ENCODE data around the gene THBS2.

Gene THBS2

GRCh38 chr6:169221264-169221663 is 32.4 kb downstream of the THBS2 start (continued):
- TF ChIP-seq ZFP3 (CRISPR knock-in tag; IDR thresholded peaks at IDR 0.05) (no peak), ZNF8 (CRISPR knock-in tag; IDR thresholded peaks at IDR 0.05) (no peak), CSRNP3 (CRISPR knock-in tag; IDR thresholded peaks at IDR 0.05) (no peak), TOX (CRISPR knock-in tag; IDR thresholded peaks at IDR 0.05; ENCODE audit: borderline replicate concordance) (no peak), BACH2 (CRISPR knock-in tag; IDR thresholded peaks at IDR 0.05; ENCODE audit: borderline replicate concordance) (no peak)

- no peak for ATAC-seq
These were observed 33.3 kb downstream of the THBS2 start for GRCh38 chr6:169220068-169220964.

More at GRCh38 chr6:169220068-169220964, 33.3 kb downstream of the THBS2 start:
- no peak for TF ChIP-seq ZFP30 (CRISPR knock-in tag; IDR thresholded peaks at IDR 0.05)
- no peak for TF ChIP-seq OSR1 (CRISPR knock-in tag; IDR thresholded peaks at IDR 0.05)
- no peak for TF ChIP-seq TOX (CRISPR knock-in tag; IDR thresholded peaks at IDR 0.05; ENCODE audit: borderline replicate concordance)
- TF ChIP-seq GLIS3 (CRISPR knock-in tag; IDR thresholded peaks at IDR 0.05), result no peak
- TF ChIP-seq ZFP3 (CRISPR knock-in tag; IDR thresholded peaks at IDR 0.05), result no peak
- no peak for TF ChIP-seq TCF4 (CRISPR knock-in tag; IDR thresholded peaks at IDR 0.05; ENCODE audit: borderline replicate concordance)
- no peak for TF ChIP-seq CSRNP3 (CRISPR knock-in tag; IDR thresholded peaks at IDR 0.05)
- TF ChIP-seq POU6F1 (CRISPR knock-in tag; IDR thresholded peaks at IDR 0.05; ENCODE audit: borderline replicate concordance, low read depth), result no peak
- TF ChIP-seq ZNF8 (CRISPR knock-in tag; IDR thresholded peaks at IDR 0.05), result no peak
- no peak for TF ChIP-seq TSHZ2 (CRISPR knock-in tag; IDR thresholded peaks at IDR 0.05)
- no peak for TF ChIP-seq ARNTL (CRISPR knock-in tag; IDR thresholded peaks at IDR 0.05; ENCODE audit: borderline replicate concordance, low read depth)
- TF ChIP-seq PPARA (CRISPR knock-in tag; IDR thresholded peaks at IDR 0.05; ENCODE audit: borderline replicate concordance), result no peak
- TF ChIP-seq BACH2 (CRISPR knock-in tag; IDR thresholded peaks at IDR 0.05; ENCODE audit: borderline replicate concordance), result no peak
- TF ChIP-seq PATZ1 (CRISPR knock-in tag; IDR thresholded peaks at IDR 0.05; ENCODE audit: borderline replicate concordance), result no peak
- TF ChIP-seq CSDC2 (CRISPR knock-in tag; IDR thresholded peaks at IDR 0.05), result no peak
